Stomach (tissue), 9 donors: Measurements from ENCODE around the gene GPANK1. TPM values are rescaled to one million over a fixed set of nuclear protein-coding genes. Genes with fewer than 3 reads are reported as not detected.

ENCODE experiments used
- DNase-seq, 2 donors: peaks; one replicate each; pipeline versions ENCODE4 v3.0.0 to v3.0.0-alpha.2; 2013 to 2019
- H3K27ac ChIP-seq, 5 donors: fragments of 200-600 bp in 4 of 5; sonication (generic) in 4 of 5; one replicate each; pipeline ENCODE4 v1.5.1; 2013 to 2019; ENCODE audit warnings: mild to moderate bottlenecking in 1 of 5, moderate library complexity in 1 of 5
- H3K27me3 ChIP-seq, 3 donors: fragments of 200-600 bp; sonication (generic); one replicate each; pipeline ENCODE4 v1.5.1; 2017 to 2019; ENCODE audit warnings: mixed run types in 1 of 3
- H3K36me3 ChIP-seq, 4 donors: fragments of 200-600 bp; sonication (generic); 1 replicate in 3 of 4; 2 replicates in 1 of 4; pipeline ENCODE4 v1.5.1; 2016 to 2019
- H3K4me1 ChIP-seq, 4 donors: fragments of 200-600 bp; sonication (generic); one replicate each; pipeline ENCODE4 v1.5.1; 2016 to 2019
- H3K4me3 ChIP-seq, 4 donors: fragments of 200-600 bp; sonication (generic) in 3 of 4; one replicate each; pipeline ENCODE4 v1.5.1; 2016 to 2019; ENCODE audit warnings: mild to moderate bottlenecking in 1 of 4
- H3K9me3 ChIP-seq, 4 donors: fragments of 200-600 bp; sonication (generic); one replicate each; pipeline ENCODE4 v1.5.1; 2016 to 2019
- CTCF ChIP-seq, 7 experiments: fragments of 450-650 bp in 4 of 7; fragments of 200-600 bp in 3 of 7; sonication (generic) in 3 of 7; IDR thresholded peaks; one replicate each; pipeline ENCODE4 v1.5.1; 2016 to 2019; ENCODE audit warnings: antibody characterized with exemption in 7 of 7, control low read depth in 2 of 7, mild to moderate bottlenecking in 1 of 7
- EP300 ChIP-seq: sonication (generic); formaldehyde crosslinking; IDR thresholded peaks from one replicate; pipeline ENCODE4 v1.6.1; 2017; ENCODE audit warnings: antibody characterized with exemption
- POLR2A ChIP-seq, 4 donors: fragments of 450-650 bp; IDR thresholded peaks; one replicate each; pipeline ENCODE4 v1.6.1; 2016; ENCODE audit warnings: antibody characterized with exemption in 4 of 4, control low read depth in 2 of 4, mild to moderate bottlenecking in 1 of 4, moderate library complexity in 1 of 4
- POLR2AphosphoS5 ChIP-seq, 3 donors: sonication (generic); formaldehyde crosslinking; IDR thresholded peaks; one replicate each; pipeline ENCODE4 v1.6.1; 2016; ENCODE audit warnings: antibody characterized with exemption in 3 of 3
- whole genome bisulfite sequencing, 5 donors: extraction: QIAGEN DNeasy Blood & Tissue Kit in 3 of 5; methylation state at CpG; one replicate each; pipeline versions ENCODE4 v1.1.5 to v1.1.7; 2013 to 2018; 5-methylcytosine and 5-hydroxymethylcytosine counted together
- intact Hi-C: fragments of 100-400 bp; cut with DNase I; formaldehyde crosslinking; loops from one replicate; pipeline ENCODE4 v1.15.1; 2023; ENCODE audit warnings: low total_unique reads
- polyA plus RNA-seq, 3 donors: library from polyadenylated mRNA; stranded (reverse); fragments of 200-250 nt; gene quantifications; one replicate each; pipeline ENCODE4 v1.2.3, GENCODE V29; 2013
- total RNA-seq, 5 donors: library from RNA; depleted of rRNA; stranded (reverse); fragments of >200 nt; gene quantifications; one replicate each; pipeline versions ENCODE4 v1.1.0 to v1.2.3, GENCODE V29; 2014 to 2016
- donor health status: healthy with polysubstance abuse.
- donor health status: Bipolar disorder and iron deficiency.
- donor health status: healthy.

The GPANK1 gene
- total and polyA plus RNA-seq, 8 donors: 5.8 to 36.8 (median 13.2) TPM

GRCh38 chr6:31692353-31692752 is 27.6 kb upstream of the GPANK1 start:
- Histone ChIP-seq H3K9me3 (no peaks in the 10 kb centered on the region), H3K36me3 (peaks cover 84 to 100% (median 100%) of the 10 kb centered on the region in 4 donors), H3K4me3 (no peak overlapping the region), H3K27me3 (no peaks in the 10 kb centered on the region), H3K4me1 (peaks cover 4 to 20% (median 12%) of the 10 kb centered on the region in 4 donors), H3K27ac (no peak overlapping the region)
- 71 to 83% (median 78%) methylated on average over 4 of the region's 4 CpGs for WGBS, 5 donors
- DNase-seq: no peak
- TF ChIP-seq POLR2AphosphoS5 (IDR thresholded peaks at IDR 0.05) (no peak), EP300 (no peak), CTCF (IDR thresholded peaks at IDR 0.05) (no peak), POLR2A (IDR thresholded peaks at IDR 0.05) (no peak)
- intact Hi-C loops: no loop called here

GRCh38 chr6:31691564-31692108 is 26.8 kb upstream of the GPANK1 start:
- Histone ChIP-seq H3K27ac (no peak overlapping the region), H3K4me3 (no peak overlapping the region), H3K4me1 (peaks cover 4 to 20% (median 12%) of the 10 kb centered on the region in 4 donors), H3K36me3 (peaks cover 87 to 100% (median 100%) of the 10 kb centered on the region in 4 donors), H3K27me3 (no peaks in the 10 kb centered on the region), H3K9me3 (no peaks in the 10 kb centered on the region)
- WGBS, 5 donors: 91 to 95% (median 93%) methylated on average over 6 to 12 of the region's 12 CpGs
- intact Hi-C loops: no loop called here
- no peak for DNase-seq
- TF ChIP-seq POLR2AphosphoS5 (IDR thresholded peaks at IDR 0.05): no peak
- TF ChIP-seq CTCF (IDR thresholded peaks at IDR 0.05): no peak
- TF ChIP-seq EP300: no peak
- no peak for TF ChIP-seq POLR2A (IDR thresholded peaks at IDR 0.05)

- WGBS, 5 donors: 83 to 89% (median 87%) methylated on average over 6 of the region's 6 CpGs
- DNase-seq: no peak
- peaks cover 86 to 100% (median 100%) of the 10 kb centered on the region in 4 donors for H3K36me3 ChIP-seq
- H3K4me3 ChIP-seq: no peak overlapping the region
- no peaks in the 10 kb centered on the region for H3K9me3 ChIP-seq
- no peaks in the 10 kb centered on the region for H3K27me3 ChIP-seq
- TF ChIP-seq POLR2AphosphoS5 (IDR thresholded peaks at IDR 0.05): no peak
- no peak for TF ChIP-seq CTCF (IDR thresholded peaks at IDR 0.05)
- TF ChIP-seq POLR2A (IDR thresholded peaks at IDR 0.05): no peak
- no peak for TF ChIP-seq EP300
- peak overlapping the region in 4 of 5 donors; percentile 25 to 72 (median 27) for H3K27ac ChIP-seq
- peaks cover 4 to 20% (median 12%) of the 10 kb centered on the region in 4 donors for H3K4me1 ChIP-seq
- intact Hi-C loops: no loop called here
Measured at GRCh38 chr6:31691078-31691463, 26.3 kb upstream of the GPANK1 start.

GRCh38 chr6:31690231-31691077 is 25.7 kb upstream of the GPANK1 start:
- Histone ChIP-seq H3K36me3 (peaks cover 81 to 100% (median 100%) of the 10 kb centered on the region in 4 donors), H3K4me1 (peaks cover 4 to 20% (median 12%) of the 10 kb centered on the region in 4 donors), H3K27ac (peak overlapping the region; percentile 3 to 72 (median 26)), H3K9me3 (no peaks in the 10 kb centered on the region), H3K27me3 (no peaks in the 10 kb centered on the region), H3K4me3 (no peak overlapping the region)
- TF ChIP-seq POLR2AphosphoS5 (IDR thresholded peaks at IDR 0.05) (peak in 1 of 3 donors; percentile 8), POLR2A (IDR thresholded peaks at IDR 0.05) (no peak)
- DNase-seq: peak; percentile 37 to 76
- intact Hi-C loops: no loop called here
- 33 to 54% (median 39%) methylated on average over 10 of the region's 10 CpGs for WGBS, 5 donors
